ENCODE data around the gene WWP2.

GRCh38 chr16:69829338-69829737 is 67.2 kb downstream of the WWP2 start:
- TF ChIP-seq EZH2 (IDR thresholded peaks at IDR 0.05), result no peak
- TF ChIP-seq POLR2AphosphoS5 (IDR thresholded peaks at IDR 0.05; ENCODE audit: borderline replicate concordance, low read depth, low read length), result no peak

Data from SK-N-MC (cell line).